T-helper 17 cell (primary cell): ENCODE measurements around the gene ARHGAP23. TPM values are rescaled to one million over a fixed set of nuclear protein-coding genes. Genes with fewer than 3 reads are reported as not detected.

Source experiments
- ATAC-seq: fragments of 150-1000 bp; cut with Tn5 transposase; 2 replicates; pipeline ENCODE4 v1.10.0; 2021; ENCODE audit warnings: mild to moderate bottlenecking, moderate library complexity
- DNase-seq, 3 donors: peaks; one replicate each; pipeline versions ENCODE4 v3.0.0 to v3.0.0-alpha.2; 2020 to 2021
- H3K9me3 ChIP-seq: one replicate; pipeline ENCODE4 v1.7.0; 2013; ENCODE audit warnings: low read length, mild to moderate bottlenecking; ENCODE audit not compliant: control insufficient read depth, poor library complexity, severe bottlenecking
- H3K27ac Mint-ChIP-seq: one replicate; pipeline ENCODE4 v1.8.0; 2022; ENCODE audit warnings: mild to moderate bottlenecking, moderate library complexity, mixed read lengths
- H3K27me3 Mint-ChIP-seq: one replicate; pipeline ENCODE4 v1.8.0; 2022; ENCODE audit warnings: mixed read lengths
- H3K36me3 Mint-ChIP-seq: one replicate; pipeline ENCODE4 v1.8.0; 2022; ENCODE audit warnings: low read depth, mixed read lengths
- H3K4me1 Mint-ChIP-seq: one replicate; pipeline ENCODE4 v1.8.0; 2022; ENCODE audit warnings: mild to moderate bottlenecking, mixed read lengths
- H3K4me3 Mint-ChIP-seq: one replicate; pipeline ENCODE4 v1.8.0; 2022; ENCODE audit warnings: mild to moderate bottlenecking, moderate library complexity, mixed read lengths
- total RNA-seq, 4 donors: library from RNA in 2 of 4; stranded (reverse) in 2 of 4; gene quantifications; one replicate each; pipeline ENCODE4 v1.2.3 and lab custom pipeline; 2022 to 2026

Gene ARHGAP23
- total RNA-seq, 2 donors from 2014 or later = 0.39 to 0.47 TPM

- H3K27me3 Mint-ChIP-seq = peaks cover 13% of the 10 kb centered on the region
- no peak overlapping the region for H3K4me3 Mint-ChIP-seq
- H3K27ac Mint-ChIP-seq = no peak overlapping the region
- no peaks in the 10 kb centered on the region for H3K36me3 Mint-ChIP-seq
- ATAC-seq (no peak), DNase-seq (no peak)
- H3K9me3 ChIP-seq = no peaks in the 10 kb centered on the region
- H3K4me1 Mint-ChIP-seq = peaks cover 3% of the 10 kb centered on the region
Observed at GRCh38 chr17:38441429-38442061, 13.3 kb downstream of the ARHGAP23 start.

- Mint-ChIP-seq H3K36me3 (no peaks in the 10 kb centered on the region), H3K27ac (no peak overlapping the region)
Observed at GRCh38 chr17:38442548-38442947, 14.3 kb downstream of the ARHGAP23 start.

DNA sequence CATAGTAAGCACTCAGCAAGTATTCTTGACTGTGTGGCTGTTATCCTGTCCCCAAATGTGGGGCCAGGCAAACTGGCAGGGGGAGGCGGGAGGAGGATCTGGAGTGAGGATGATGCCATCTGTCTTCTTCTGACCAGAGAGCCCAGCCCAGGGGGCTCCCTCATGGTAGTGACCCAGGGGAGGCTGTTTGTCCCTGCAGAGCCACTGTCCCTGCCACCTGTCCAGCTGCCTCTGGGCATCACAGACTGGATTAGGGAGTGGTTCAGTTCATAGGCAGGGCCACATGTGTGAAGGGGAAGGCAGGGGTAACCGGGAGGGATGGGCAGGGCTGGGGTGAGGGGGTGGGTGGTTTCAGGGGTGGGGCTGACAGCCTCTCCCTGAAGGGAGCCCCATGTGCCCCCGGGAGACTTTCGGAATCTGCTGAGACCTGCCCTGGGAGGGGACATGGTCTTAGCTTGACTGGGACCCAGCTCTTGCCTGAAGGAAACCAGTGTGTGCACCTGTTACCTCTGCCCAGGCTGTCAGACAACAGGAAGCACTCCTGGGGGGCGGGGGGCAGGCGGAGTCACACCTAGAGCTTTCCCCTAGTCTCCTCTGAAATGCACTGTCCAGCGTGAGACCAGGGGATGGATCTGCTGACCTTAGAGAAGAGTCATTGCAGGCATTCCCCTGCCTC, 15.2 kb downstream of the ARHGAP23 start:
- no peak overlapping the region for H3K4me3 Mint-ChIP-seq
- H3K9me3 ChIP-seq = no peaks in the 10 kb centered on the region
- no peak overlapping the region for H3K27ac Mint-ChIP-seq
- no peak for DNase-seq
- peaks cover 3% of the 10 kb centered on the region for H3K4me1 Mint-ChIP-seq
- no peaks in the 10 kb centered on the region for H3K36me3 Mint-ChIP-seq
- H3K27me3 Mint-ChIP-seq = peaks cover 18% of the 10 kb centered on the region
- ATAC-seq = no peak

More at GRCh38 chr17:38442548-38442947, 14.3 kb downstream of the ARHGAP23 start:
- Mint-ChIP-seq H3K4me1 (peaks cover 3% of the 10 kb centered on the region), H3K4me3 (no peak overlapping the region), H3K27me3 (peaks cover 13% of the 10 kb centered on the region)
- H3K9me3 ChIP-seq = no peaks in the 10 kb centered on the region
- ATAC-seq (no peak), DNase-seq (no peak)

DNA sequence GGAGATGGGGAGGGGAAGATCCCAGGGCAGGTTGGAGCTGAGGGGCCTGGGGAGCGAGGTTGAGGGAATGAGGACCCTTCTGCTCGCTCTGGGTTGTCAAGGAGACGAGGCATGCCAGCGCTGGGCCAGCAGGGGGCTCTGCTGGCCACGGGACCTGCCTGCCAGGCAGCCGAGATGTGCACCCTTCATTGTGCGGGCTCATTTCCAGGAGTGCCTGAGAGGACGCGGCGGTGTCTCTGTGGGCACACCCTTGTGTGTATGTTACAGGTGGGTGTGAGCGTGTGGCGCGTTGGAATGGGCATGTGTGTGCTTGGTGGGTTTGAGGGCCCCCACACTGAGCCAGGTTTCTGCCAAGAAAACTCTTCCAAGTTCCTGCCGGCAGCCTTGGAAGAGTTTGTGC, 15.9 kb downstream of the ARHGAP23 start:
- DNase-seq (peak in 2 of 3 donors; percentile 25 to 26), ATAC-seq (peak; percentile 78)
- peaks cover 22% of the 10 kb centered on the region for H3K27me3 Mint-ChIP-seq
- no peaks in the 10 kb centered on the region for H3K36me3 Mint-ChIP-seq
- peaks cover 3% of the 10 kb centered on the region for H3K4me1 Mint-ChIP-seq
- H3K9me3 ChIP-seq = no peaks in the 10 kb centered on the region
- H3K4me3 Mint-ChIP-seq = no peak overlapping the region
- H3K27ac Mint-ChIP-seq = no peak overlapping the region

DNA sequence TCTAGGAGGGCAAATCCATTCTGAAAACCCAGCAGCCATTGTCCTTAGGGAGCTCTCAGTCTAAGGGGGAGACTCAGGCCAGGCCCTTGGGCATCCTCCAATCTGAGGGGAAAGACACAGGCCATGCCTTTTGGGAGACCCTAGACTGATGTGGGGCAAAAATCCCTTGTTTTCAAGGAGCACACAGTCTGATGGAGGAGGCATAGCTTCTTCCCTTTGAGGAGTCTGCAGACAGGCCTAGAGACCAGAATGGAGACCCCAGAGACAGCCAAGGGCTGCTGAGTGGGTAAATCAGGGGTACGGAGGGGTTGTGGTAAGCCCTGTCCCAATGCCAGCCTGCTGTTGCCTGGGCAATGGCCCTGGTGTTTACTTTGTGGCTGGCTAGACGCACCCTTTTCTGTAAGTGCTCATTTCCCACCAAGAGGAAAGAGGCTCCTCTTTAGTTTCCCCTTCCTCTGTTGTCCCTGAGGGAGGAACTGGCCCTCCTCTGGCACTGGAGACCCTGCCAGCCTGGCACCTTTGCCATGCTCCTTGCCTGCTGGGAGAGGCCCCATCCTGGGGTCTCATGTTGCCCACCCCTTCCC, 19.3 kb downstream of the ARHGAP23 start:
- no peak overlapping the region for H3K4me3 Mint-ChIP-seq
- no peaks in the 10 kb centered on the region for H3K9me3 ChIP-seq
- peaks cover 44% of the 10 kb centered on the region for H3K27me3 Mint-ChIP-seq
- no peak overlapping the region for H3K27ac Mint-ChIP-seq
- DNase-seq = no peak
- no peak for ATAC-seq
- H3K4me1 Mint-ChIP-seq = peaks cover 6% of the 10 kb centered on the region
- peaks cover 4% of the 10 kb centered on the region for H3K36me3 Mint-ChIP-seq

GRCh38 chr17:38448208-38448771, 20.0 kb downstream of the ARHGAP23 start:
- Mint-ChIP-seq H3K36me3 (peaks cover 10% of the 10 kb centered on the region), H3K27me3 (peaks cover 49% of the 10 kb centered on the region), H3K27ac (no peak overlapping the region), H3K4me1 (peaks cover 12% of the 10 kb centered on the region), H3K4me3 (no peak overlapping the region)
- H3K9me3 ChIP-seq = no peaks in the 10 kb centered on the region
- DNase-seq (no peak), ATAC-seq (no peak)

GRCh38 chr17:38449364-38449763, 21.1 kb downstream of the ARHGAP23 start:
- Mint-ChIP-seq H3K27me3 (peaks cover 47% of the 10 kb centered on the region), H3K4me1 (peaks cover 11% of the 10 kb centered on the region), H3K36me3 (peaks cover 11% of the 10 kb centered on the region), H3K27ac (no peak overlapping the region), H3K4me3 (no peak overlapping the region)
- no peak for DNase-seq
- ATAC-seq = no peak
- H3K9me3 ChIP-seq = no peaks in the 10 kb centered on the region

- no peak overlapping the region for H3K4me3 Mint-ChIP-seq
- H3K27ac Mint-ChIP-seq = no peak overlapping the region
- H3K27me3 Mint-ChIP-seq = peaks cover 54% of the 10 kb centered on the region
- DNase-seq (no peak), ATAC-seq (no peak)
- no peaks in the 10 kb centered on the region for H3K9me3 ChIP-seq
- H3K36me3 Mint-ChIP-seq = peaks cover 11% of the 10 kb centered on the region
- peaks cover 17% of the 10 kb centered on the region for H3K4me1 Mint-ChIP-seq
Observed at GRCh38 chr17:38450557-38451029, 22.3 kb downstream of the ARHGAP23 start.

DNA sequence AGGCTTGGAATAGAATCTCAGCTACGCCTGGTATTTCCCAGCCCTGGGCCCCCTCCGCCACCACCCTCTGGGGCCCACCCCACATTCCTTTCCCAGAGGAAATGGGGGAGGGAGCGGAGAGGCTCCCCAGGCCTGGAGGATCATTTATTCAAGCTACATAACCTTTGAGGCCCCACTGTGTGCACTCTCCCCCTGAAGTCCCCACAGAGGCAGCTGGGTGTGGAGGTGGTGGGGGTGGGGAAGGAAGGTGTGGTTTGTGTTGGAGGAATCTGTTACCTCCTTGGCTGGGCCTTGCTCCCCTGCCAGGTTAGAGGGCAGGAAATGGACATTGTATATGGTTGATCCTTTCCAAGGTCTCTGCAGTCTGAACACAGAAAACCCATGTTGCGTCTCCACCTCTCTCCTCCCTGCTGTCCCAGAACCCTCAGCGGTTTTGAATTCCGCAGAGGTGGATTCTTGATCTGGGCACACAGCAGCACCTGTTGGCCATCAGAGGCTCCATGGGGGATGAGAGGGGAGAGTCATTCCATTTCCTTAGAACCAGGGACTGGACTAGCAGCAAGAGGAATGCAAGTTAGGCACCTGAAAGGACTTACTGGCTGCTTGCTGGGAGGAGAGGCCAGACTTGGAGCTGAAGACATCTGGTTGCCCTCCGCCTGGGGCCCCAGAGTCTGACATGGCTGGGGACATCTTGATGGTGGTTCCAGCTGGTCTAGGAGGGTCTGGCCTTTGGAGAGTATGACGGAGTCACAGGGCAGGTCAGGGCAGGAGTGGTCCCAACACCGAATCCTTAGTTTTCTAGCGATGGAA, 23.0 kb downstream of the ARHGAP23 start:
- Mint-ChIP-seq H3K27ac (no peak overlapping the region), H3K36me3 (peaks cover 11% of the 10 kb centered on the region), H3K4me1 (peaks cover 17% of the 10 kb centered on the region), H3K27me3 (peaks cover 58% of the 10 kb centered on the region), H3K4me3 (no peak overlapping the region)
- no peaks in the 10 kb centered on the region for H3K9me3 ChIP-seq
- ATAC-seq (no peak), DNase-seq (no peak)

GRCh38 chr17:38451840-38452529, 23.7 kb downstream of the ARHGAP23 start:
- no peak overlapping the region for H3K4me3 Mint-ChIP-seq
- peaks cover 65% of the 10 kb centered on the region for H3K27me3 Mint-ChIP-seq
- peaks cover 17% of the 10 kb centered on the region for H3K4me1 Mint-ChIP-seq
- ATAC-seq = no peak
- DNase-seq = no peak
- H3K9me3 ChIP-seq = no peaks in the 10 kb centered on the region
- peaks cover 11% of the 10 kb centered on the region for H3K36me3 Mint-ChIP-seq
- H3K27ac Mint-ChIP-seq = no peak overlapping the region

DNA sequence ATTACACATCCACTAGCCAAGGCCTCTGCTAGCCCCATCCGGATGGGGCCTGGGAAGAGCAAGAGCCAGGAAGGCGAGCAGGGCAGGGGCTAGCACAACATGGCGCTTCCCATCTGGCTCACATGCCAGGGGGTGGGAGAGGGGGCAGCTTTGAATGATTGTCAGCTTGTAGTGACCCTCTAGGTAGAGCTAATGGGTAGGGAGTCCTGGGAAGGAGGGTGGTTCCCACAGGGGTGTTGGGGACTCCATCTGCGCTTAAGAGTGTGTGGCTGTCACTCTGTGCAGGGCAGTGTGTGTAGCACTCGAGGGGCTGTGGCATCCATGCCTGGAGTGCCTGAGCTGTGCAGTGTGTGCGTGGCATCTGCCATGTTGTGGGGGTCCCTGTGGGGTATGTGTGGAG, 24.5 kb downstream of the ARHGAP23 start:
- peak overlapping the region; percentile 85 for H3K4me3 Mint-ChIP-seq
- no peaks in the 10 kb centered on the region for H3K9me3 ChIP-seq
- H3K36me3 Mint-ChIP-seq = peaks cover 11% of the 10 kb centered on the region
- no peak overlapping the region for H3K27ac Mint-ChIP-seq
- ATAC-seq (no peak), DNase-seq (no peak)
- H3K27me3 Mint-ChIP-seq = peaks cover 72% of the 10 kb centered on the region
- peaks cover 22% of the 10 kb centered on the region for H3K4me1 Mint-ChIP-seq

DNA sequence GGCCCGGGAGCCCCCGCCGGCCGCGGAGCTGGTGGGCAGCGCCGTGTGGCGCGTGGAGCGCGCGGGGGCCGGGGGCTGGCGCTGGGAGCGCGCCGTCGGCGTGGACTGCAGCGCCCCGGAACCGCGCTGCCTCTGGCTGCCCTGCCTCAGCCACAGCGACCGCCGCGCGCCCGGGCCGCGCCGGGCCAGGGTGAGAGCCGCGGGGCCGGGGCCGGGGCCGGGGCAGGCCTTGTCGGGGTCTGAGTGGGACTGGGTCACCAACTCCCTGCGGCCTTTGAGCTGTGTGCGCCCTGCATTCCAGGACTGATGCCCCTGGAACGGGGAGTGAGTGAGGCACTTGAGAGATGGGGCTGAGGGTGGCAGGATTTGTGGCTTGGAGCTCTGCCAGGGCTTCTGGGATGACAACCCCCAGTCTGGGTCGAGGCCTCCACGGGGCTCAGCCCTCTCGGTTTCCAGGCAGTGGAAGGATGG, 25.7 kb downstream of the ARHGAP23 start:
- no peaks in the 10 kb centered on the region for H3K9me3 ChIP-seq
- peaks cover 22% of the 10 kb centered on the region for H3K4me1 Mint-ChIP-seq
- peaks cover 69% of the 10 kb centered on the region for H3K27me3 Mint-ChIP-seq
- no peak for DNase-seq
- no peak overlapping the region for H3K27ac Mint-ChIP-seq
- no peak overlapping the region for H3K4me3 Mint-ChIP-seq
- no peak for ATAC-seq
- H3K36me3 Mint-ChIP-seq = peaks cover 11% of the 10 kb centered on the region
